Ovary (tissue), 3 donors: ENCODE data around the gene HDAC1.

Source experiments
- EP300 ChIP-seq: sonication (generic); formaldehyde crosslinking; IDR thresholded peaks from one replicate; pipeline ENCODE4 v1.6.1; 2017; ENCODE audit warnings: antibody characterized with exemption
- POLR2A ChIP-seq: fragments of 450-650 bp; IDR thresholded peaks from one replicate; pipeline ENCODE4 v1.6.1; 2017; ENCODE audit warnings: antibody characterized with exemption, mild to moderate bottlenecking, moderate library complexity
- TF ChIP-seq, protein P1 (sequence below), 3 donors: fragments of 450-650 bp in 2 of 3; fragments of 200-600 bp in 1 of 3; IDR thresholded peaks; one replicate each; pipeline versions ENCODE4 v1.5.1 to v1.8.0; 2016 to 2022; ENCODE audit warnings: antibody characterized with exemption in 3 of 3, mild to moderate bottlenecking in 1 of 3
- donor health status: DM: no; HTN: no; CAD: no.

DNA sequence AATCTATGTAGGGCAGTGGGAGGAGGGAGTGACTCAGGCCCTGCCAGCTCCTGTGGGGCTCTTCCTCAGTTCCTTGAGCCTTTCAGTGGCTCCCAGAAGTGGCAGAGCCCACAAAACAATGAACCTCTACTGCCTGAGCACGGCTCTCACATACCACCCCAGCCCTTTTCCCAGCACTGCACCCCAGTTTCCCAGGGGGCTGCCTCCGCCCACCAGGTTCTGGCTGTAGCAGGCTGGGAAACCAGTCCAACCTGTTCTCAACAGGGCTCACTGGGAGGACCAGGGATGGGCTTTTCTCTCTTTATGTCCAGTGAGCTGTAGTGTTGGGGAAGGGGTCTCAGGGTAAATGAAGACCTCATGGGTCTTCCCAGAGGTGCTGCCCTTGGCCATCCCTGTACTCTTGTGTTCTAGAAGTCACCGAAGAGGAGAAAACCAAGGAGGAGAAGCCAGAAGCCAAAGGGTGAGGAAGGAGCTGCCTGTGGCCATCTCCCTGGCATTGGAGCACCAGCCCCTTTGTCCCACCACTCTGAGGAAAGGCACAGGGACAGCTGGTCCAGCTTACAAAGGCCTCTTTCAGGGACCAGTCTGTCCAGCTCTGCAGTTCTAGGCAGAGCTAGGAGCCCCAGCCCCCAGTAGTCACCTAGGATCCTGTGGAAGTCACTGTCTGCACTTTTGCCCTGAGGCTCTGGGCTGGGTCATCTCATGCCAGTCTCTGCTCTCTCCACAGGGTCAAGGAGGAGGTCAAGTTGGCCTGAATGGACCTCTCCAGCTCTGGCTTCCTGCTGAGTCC lies 40.6 kb downstream of the HDAC1 start:
- TF ChIP-seq, protein P1, sequence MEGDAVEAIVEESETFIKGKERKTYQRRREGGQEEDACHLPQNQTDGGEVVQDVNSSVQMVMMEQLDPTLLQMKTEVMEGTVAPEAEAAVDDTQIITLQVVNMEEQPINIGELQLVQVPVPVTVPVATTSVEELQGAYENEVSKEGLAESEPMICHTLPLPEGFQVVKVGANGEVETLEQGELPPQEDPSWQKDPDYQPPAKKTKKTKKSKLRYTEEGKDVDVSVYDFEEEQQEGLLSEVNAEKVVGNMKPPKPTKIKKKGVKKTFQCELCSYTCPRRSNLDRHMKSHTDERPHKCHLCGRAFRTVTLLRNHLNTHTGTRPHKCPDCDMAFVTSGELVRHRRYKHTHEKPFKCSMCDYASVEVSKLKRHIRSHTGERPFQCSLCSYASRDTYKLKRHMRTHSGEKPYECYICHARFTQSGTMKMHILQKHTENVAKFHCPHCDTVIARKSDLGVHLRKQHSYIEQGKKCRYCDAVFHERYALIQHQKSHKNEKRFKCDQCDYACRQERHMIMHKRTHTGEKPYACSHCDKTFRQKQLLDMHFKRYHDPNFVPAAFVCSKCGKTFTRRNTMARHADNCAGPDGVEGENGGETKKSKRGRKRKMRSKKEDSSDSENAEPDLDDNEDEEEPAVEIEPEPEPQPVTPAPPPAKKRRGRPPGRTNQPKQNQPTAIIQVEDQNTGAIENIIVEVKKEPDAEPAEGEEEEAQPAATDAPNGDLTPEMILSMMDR (IDR thresholded peaks at IDR 0.05), result no peak
- no peak for TF ChIP-seq POLR2A
- no peak for TF ChIP-seq EP300
